CD14-positive monocyte (primary cell): ENCODE measurements around the gene SRSF3. TPM values are rescaled to one million over a fixed set of nuclear protein-coding genes. Genes with fewer than 3 reads are reported as not detected.

Source experiments
- DNase-seq, 3 donors: peaks; one replicate each; pipeline ENCODE4 v3.0.0-alpha.2; 2011 to 2022
- H2AFZ ChIP-seq: 2 replicates; pipeline ENCODE4 v1.6.0; 2012; ENCODE audit warnings: mild to moderate bottlenecking, low read depth, low read length, inconsistent platforms; ENCODE audit not compliant: insufficient read depth, poor library complexity, severe bottlenecking
- H3K27ac ChIP-seq, 2 donors: 1 replicate in 1 of 2; 2 replicates in 1 of 2; pipeline ENCODE4 v1.5.1; 2012 to 2013; ENCODE audit warnings: low read length in 2 of 2, control low read depth in 1 of 2, inconsistent platforms in 1 of 2, low read depth in 1 of 2, mild to moderate bottlenecking in 1 of 2
- H3K27me3 ChIP-seq, 2 donors: one replicate each; pipeline versions ENCODE4 v1.6.0 to v1.6.1; 2011 to 2013; ENCODE audit warnings: low read length in 2 of 2; ENCODE audit not compliant: control insufficient read depth in 2 of 2, insufficient read depth in 2 of 2
- H3K36me3 ChIP-seq, 2 donors: replicated peaks in 1 of 2; 1 replicate in 1 of 2; 2 replicates in 1 of 2; pipeline versions ENCODE4 v1.5.1 to v1.6.1; 2012 to 2013; ENCODE audit warnings: low read length in 2 of 2, control low read depth in 1 of 2, inconsistent platforms in 1 of 2, mild to moderate bottlenecking in 1 of 2; ENCODE audit not compliant: insufficient read depth in 2 of 2, control insufficient read depth in 1 of 2
- H3K4me1 ChIP-seq, 2 donors: 1 replicate in 1 of 2; 2 replicates in 1 of 2; pipeline versions ENCODE4 v1.5.1 to v1.6.1; 2012 to 2013; ENCODE audit warnings: low read length in 2 of 2, control low read depth in 1 of 2, inconsistent platforms in 1 of 2, mild to moderate bottlenecking in 1 of 2, moderate library complexity in 1 of 2; ENCODE audit not compliant: insufficient read depth in 2 of 2, control insufficient read depth in 1 of 2
- H3K4me2 ChIP-seq: replicated peaks from 2 replicates; pipeline ENCODE3; 2012; ENCODE audit warnings: low read length, moderate library complexity, mild to moderate bottlenecking; ENCODE audit not compliant: poor library complexity, severe bottlenecking; ENCODE audit errors: extremely low read depth
- H3K4me3 ChIP-seq, 3 experiments: fragments of 200-600 bp in 1 of 3; sonication (generic) in 1 of 3; replicated peaks in 1 of 3; 1 replicate in 2 of 3; 2 replicates in 1 of 3; pipeline ENCODE4 v1.5.1; 2011 to 2013; ENCODE audit warnings: low read length in 3 of 3, mild to moderate bottlenecking in 3 of 3, control low read depth in 2 of 3, low read depth in 2 of 3, inconsistent platforms in 1 of 3, moderate library complexity in 1 of 3
- H3K79me2 ChIP-seq: 2 replicates; pipeline ENCODE4 v1.6.0; 2012; ENCODE audit warnings: mild to moderate bottlenecking, control low read depth, inconsistent platforms, low read length, moderate library complexity; ENCODE audit not compliant: insufficient read depth
- H3K9ac ChIP-seq: 2 replicates; pipeline ENCODE4 v1.6.0; 2017; ENCODE audit warnings: low read length, mild to moderate bottlenecking; ENCODE audit not compliant: insufficient read depth, poor library complexity, severe bottlenecking
- H3K9me3 ChIP-seq, 2 donors: replicated peaks in 1 of 2; 1 replicate in 1 of 2; 2 replicates in 1 of 2; pipeline versions ENCODE4 v1.5.1 to v1.6.1; 2012 to 2013; ENCODE audit warnings: low read length in 2 of 2, control low read depth in 1 of 2; ENCODE audit not compliant: control insufficient read depth in 1 of 2, insufficient read depth in 1 of 2
- H4K20me1 ChIP-seq: 2 replicates; pipeline ENCODE4 v1.6.0; 2012; ENCODE audit warnings: mild to moderate bottlenecking, low read length, control low read depth, moderate library complexity; ENCODE audit not compliant: insufficient read depth
- H3K27ac Mint-ChIP-seq, 7 donors: one replicate each; pipeline ENCODE4 v1.8.0; 2020; ENCODE audit warnings: mild to moderate bottlenecking in 7 of 7, mixed read lengths in 7 of 7, moderate library complexity in 6 of 7, inconsistent platforms in 2 of 7
- H3K27me3 Mint-ChIP-seq, 3 donors: one replicate each; pipeline ENCODE4 v1.8.0; 2021 to 2022; ENCODE audit warnings: low read depth in 3 of 3, mild to moderate bottlenecking in 3 of 3, mixed read lengths in 3 of 3, moderate library complexity in 3 of 3, inconsistent platforms in 1 of 3
- H3K36me3 Mint-ChIP-seq, 2 donors: one replicate each; pipeline ENCODE4 v1.8.0; 2020; ENCODE audit warnings: mixed read lengths in 2 of 2, inconsistent platforms in 1 of 2, mild to moderate bottlenecking in 1 of 2
- H3K4me1 Mint-ChIP-seq: one replicate; pipeline ENCODE4 v1.8.0; 2020; ENCODE audit warnings: mild to moderate bottlenecking, mixed read lengths
- H3K4me3 Mint-ChIP-seq, 2 donors: one replicate each; pipeline ENCODE4 v1.8.0; 2020; ENCODE audit warnings: mild to moderate bottlenecking in 2 of 2, mixed read lengths in 2 of 2, moderate library complexity in 1 of 2
- H3K9me3 Mint-ChIP-seq, 7 donors: one replicate each; pipeline ENCODE4 v1.8.0; 2020 to 2022; ENCODE audit warnings: mixed read lengths in 7 of 7, mild to moderate bottlenecking in 6 of 7, moderate library complexity in 6 of 7, inconsistent platforms in 2 of 7
- CTCF ChIP-seq: fragments of 200-600 bp; IDR thresholded peaks from one replicate; pipeline ENCODE4 v1.8.0; 2022; ENCODE audit warnings: antibody characterized with exemption, mild to moderate bottlenecking
- WGBS: methylation state at CpG from one replicate; pipeline ENCODE4 v1.1.5; 2013; ENCODE audit warnings: missing lambda C conversion rate; ENCODE audit not compliant: insufficient coverage; 5-methylcytosine and 5-hydroxymethylcytosine counted together
- intact Hi-C, 2 donors: fragments of 100-400 bp; cut with micrococcal nuclease; formaldehyde crosslinking; loops; one replicate each; pipeline versions ENCODE4 v1.15.0 to v1.15.1; 2023
- polyA plus RNA-seq, 3 donors: library from polyadenylated mRNA; depleted of rRNA in 1 of 3; unstranded in 2 of 3; stranded (reverse) in 1 of 3; fragments of 300-500 nt in 2 of 3; fragments of >200 nt in 1 of 3; fragmentation: Illumina TruSeq in 2 of 3; gene quantifications; 1 replicate in 2 of 3; 2 replicates in 1 of 3; pipeline ENCODE4 v1.2.3, GENCODE V29; 2012 to 2021

SRSF3 gene
- polyA plus RNA-seq, 3 donors = 293 to 341 (median 297) TPM

GRCh38 chr6:36626636-36627035 lies 32.5 kb downstream of the SRSF3 start:
- TF ChIP-seq CTCF = no peak
- H3K27me3 Mint-ChIP-seq = peaks cover 2 to 5% (median 4%) of the 10 kb centered on the region in 3 donors
- Histone ChIP-seq H2AFZ (no peak overlapping the region), H3K4me1 (peaks cover 53 to 59% of the 10 kb centered on the region in 2 donors), H3K27me3 (no peaks in the 10 kb centered on the region), H3K9ac (no peak overlapping the region), H3K4me2 (no peak overlapping the region), H3K27ac (no peak overlapping the region), H3K4me3 (no peak overlapping the region), H3K9me3 (no peaks in the 10 kb centered on the region), H3K36me3 (no peaks in the 10 kb centered on the region), H4K20me1 (no peaks in the 10 kb centered on the region), H3K79me2 (no peaks in the 10 kb centered on the region)
- 71% methylated on average over 1 of the region's 3 CpGs for WGBS
- H3K36me3 Mint-ChIP-seq = peaks cover 0 to 2% of the 10 kb centered on the region in 2 donors
- DNase-seq = no peak
- peaks cover 62% of the 10 kb centered on the region for H3K4me1 Mint-ChIP-seq
- H3K4me3 Mint-ChIP-seq = no peak overlapping the region
- peak overlapping the region in 1 of 7 donors; percentile 19 for H3K27ac Mint-ChIP-seq
- H3K9me3 Mint-ChIP-seq = peaks cover 0 to 2% (median 0%) of the 10 kb centered on the region in 7 donors
- intact Hi-C loops = no loop called here

GRCh38 chr6:36627141-36627540 lies 33.0 kb downstream of the SRSF3 start:
- 98% methylated on average over 5 of the region's 5 CpGs for WGBS
- no peaks in the 10 kb centered on the region for H3K9me3 ChIP-seq
- H3K4me1 ChIP-seq = peaks cover 48 to 54% of the 10 kb centered on the region in 2 donors
- Mint-ChIP-seq H3K27ac (peak overlapping the region in 5 of 7 donors; percentile 19 to 97 (median 63)), H3K4me3 (no peak overlapping the region), H3K36me3 (peaks cover 0 to 2% of the 10 kb centered on the region in 2 donors), H3K4me1 (peaks cover 60% of the 10 kb centered on the region), H3K9me3 (peaks cover 0 to 2% (median 0%) of the 10 kb centered on the region in 7 donors), H3K27me3 (peaks cover 2 to 5% (median 4%) of the 10 kb centered on the region in 3 donors)
- no peaks in the 10 kb centered on the region for H3K36me3 ChIP-seq
- no peaks in the 10 kb centered on the region for H4K20me1 ChIP-seq
- intact Hi-C loops = no loop called here
- H3K4me2 ChIP-seq = no peak overlapping the region
- DNase-seq = no peak
- no peaks in the 10 kb centered on the region for H3K79me2 ChIP-seq
- H3K27me3 ChIP-seq = no peaks in the 10 kb centered on the region
- no peak overlapping the region for H2AFZ ChIP-seq
- no peak overlapping the region for H3K27ac ChIP-seq
- TF ChIP-seq CTCF = no peak
- no peak overlapping the region for H3K9ac ChIP-seq
- no peak overlapping the region for H3K4me3 ChIP-seq
